ENCODE data around the gene HCRT.

Gene HCRT

GRCh38 chr17:42184713-42185620 is at the start of gene HCRT:
HCRT (minus strand) TSS chr17:42185452; CDS start chr17:42185365, 87 bp downstream.
- DNase-seq (ENCODE audit: low read depth): no peak
- no peak for TF ChIP-seq CTCF (IDR thresholded peaks at IDR 0.05; ENCODE audit: control insufficient read depth, insufficient read depth, low read depth, low read length, missing control alignments)
- peak within 1 kb of the TSS; percentile 25 for H3K4me3 ChIP-seq (ENCODE audit: control insufficient read depth, low read depth, low read length)

GRCh38 chr17:42233994-42234393 is 48.7 kb upstream of the HCRT start:
- no peak for DNase-seq (ENCODE audit: low read depth)
- no peak overlapping the region for H3K4me3 ChIP-seq (ENCODE audit: control insufficient read depth, low read depth, low read length)
- no peak for TF ChIP-seq CTCF (IDR thresholded peaks at IDR 0.05; ENCODE audit: control insufficient read depth, insufficient read depth, low read depth, low read length, missing control alignments)

- no peak for TF ChIP-seq CTCF (IDR thresholded peaks at IDR 0.05; ENCODE audit: control insufficient read depth, insufficient read depth, low read depth, low read length, missing control alignments)
- DNase-seq (ENCODE audit: low read depth): no peak
- no peak overlapping the region for H3K4me3 ChIP-seq (ENCODE audit: control insufficient read depth, low read depth, low read length)
These were observed 47.9 kb upstream of the HCRT start for GRCh38 chr17:42233156-42233555.

GRCh38 chr17:42230225-42230624 is 45.0 kb upstream of the HCRT start:
- H3K4me3 ChIP-seq (ENCODE audit: control insufficient read depth, low read depth, low read length): no peak overlapping the region
- TF ChIP-seq CTCF (IDR thresholded peaks at IDR 0.05; ENCODE audit: control insufficient read depth, insufficient read depth, low read depth, low read length, missing control alignments): no peak
- DNase-seq (ENCODE audit: low read depth): no peak

GRCh38 chr17:42227849-42228700 is 42.8 kb upstream of the HCRT start:
- no peak for DNase-seq (ENCODE audit: low read depth)
- no peak overlapping the region for H3K4me3 ChIP-seq (ENCODE audit: control insufficient read depth, low read depth, low read length)
- TF ChIP-seq CTCF (IDR thresholded peaks at IDR 0.05; ENCODE audit: control insufficient read depth, insufficient read depth, low read depth, low read length, missing control alignments): no peak

- TF ChIP-seq CTCF (IDR thresholded peaks at IDR 0.05; ENCODE audit: control insufficient read depth, insufficient read depth, low read depth, low read length, missing control alignments): no peak
- no peak overlapping the region for H3K4me3 ChIP-seq (ENCODE audit: control insufficient read depth, low read depth, low read length)
- DNase-seq (ENCODE audit: low read depth): no peak
These were observed 40.4 kb upstream of the HCRT start for GRCh38 chr17:42225646-42226045.
